Gastrocnemius medialis (tissue), 4 donors: ENCODE measurements around the gene HIVEP3.

Experiments
- POLR2A ChIP-seq, 2 donors: fragments of 450-650 bp; IDR thresholded peaks; one replicate each; pipeline ENCODE4 v1.6.1; 2017; ENCODE audit warnings: antibody characterized with exemption in 2 of 2, mild to moderate bottlenecking in 2 of 2, moderate library complexity in 2 of 2
- TF ChIP-seq, protein P1 (sequence below), 5 experiments: fragments of 450-650 bp in 3 of 5; fragments of 200-600 bp in 2 of 5; sonication (generic) in 2 of 5; IDR thresholded peaks in 4 of 5; conservative IDR thresholded peaks in 1 of 5; 1 replicate in 4 of 5; 2 replicates in 1 of 5; pipeline ENCODE4 v1.5.1; 2016 to 2019; ENCODE audit warnings: antibody characterized with exemption in 5 of 5, mild to moderate bottlenecking in 3 of 5, moderate library complexity in 3 of 5

DNA sequence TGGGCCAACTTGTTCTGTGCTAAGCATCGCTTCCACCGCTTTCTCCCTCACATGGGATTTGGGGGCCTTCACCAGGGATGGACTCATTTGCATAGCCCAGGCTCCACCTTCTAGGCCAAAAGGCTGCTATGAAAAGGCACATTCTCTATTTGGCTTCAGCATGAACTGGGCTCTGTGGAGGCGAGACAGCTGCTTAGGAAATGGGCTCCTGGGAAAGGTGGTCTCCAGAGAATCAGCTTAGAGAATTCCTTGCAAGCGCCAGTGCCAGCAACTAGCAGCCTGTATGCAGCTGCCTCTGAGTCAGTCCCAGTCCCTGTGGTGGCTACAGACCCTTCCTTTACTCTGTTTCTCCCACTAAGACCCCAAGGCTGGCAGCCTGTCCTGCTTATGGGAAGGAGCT, 214.5 kb downstream of the HIVEP3 start:
- TF ChIP-seq POLR2A (IDR thresholded peaks at IDR 0.05): no peak
- TF ChIP-seq, protein P1, sequence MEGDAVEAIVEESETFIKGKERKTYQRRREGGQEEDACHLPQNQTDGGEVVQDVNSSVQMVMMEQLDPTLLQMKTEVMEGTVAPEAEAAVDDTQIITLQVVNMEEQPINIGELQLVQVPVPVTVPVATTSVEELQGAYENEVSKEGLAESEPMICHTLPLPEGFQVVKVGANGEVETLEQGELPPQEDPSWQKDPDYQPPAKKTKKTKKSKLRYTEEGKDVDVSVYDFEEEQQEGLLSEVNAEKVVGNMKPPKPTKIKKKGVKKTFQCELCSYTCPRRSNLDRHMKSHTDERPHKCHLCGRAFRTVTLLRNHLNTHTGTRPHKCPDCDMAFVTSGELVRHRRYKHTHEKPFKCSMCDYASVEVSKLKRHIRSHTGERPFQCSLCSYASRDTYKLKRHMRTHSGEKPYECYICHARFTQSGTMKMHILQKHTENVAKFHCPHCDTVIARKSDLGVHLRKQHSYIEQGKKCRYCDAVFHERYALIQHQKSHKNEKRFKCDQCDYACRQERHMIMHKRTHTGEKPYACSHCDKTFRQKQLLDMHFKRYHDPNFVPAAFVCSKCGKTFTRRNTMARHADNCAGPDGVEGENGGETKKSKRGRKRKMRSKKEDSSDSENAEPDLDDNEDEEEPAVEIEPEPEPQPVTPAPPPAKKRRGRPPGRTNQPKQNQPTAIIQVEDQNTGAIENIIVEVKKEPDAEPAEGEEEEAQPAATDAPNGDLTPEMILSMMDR (IDR thresholded peaks at IDR 0.05 in 4 of 5, conservative IDR thresholded peaks at IDR 0.05 in 1 of 5): no peak
